ENCODE measurements around the gene TRPT1.

GRCh38 chr11:64249038-64249437, 23.1 kb upstream of the TRPT1 start:
- TF ChIP-seq CTCF (IDR thresholded peaks at IDR 0.05) (no peak), POLR2AphosphoS5 (IDR thresholded peaks at IDR 0.05) (no peak), POLR2A (IDR thresholded peaks at IDR 0.05) (no peak), EP300 (IDR thresholded peaks at IDR 0.05) (no peak)
